ENCODE results near the gene ACAD9. TPM values are rescaled to one million over a fixed set of nuclear protein-coding genes. Genes with fewer than 3 reads are reported as not detected.

ACAD9 gene
- total and polyA plus RNA-seq, 10 of the 15 experiments (the other 5 are each of a cell fraction or from before 2014, with no cell fraction given), result 12.7 to 63.1 (median 43.7) TPM

DNA sequence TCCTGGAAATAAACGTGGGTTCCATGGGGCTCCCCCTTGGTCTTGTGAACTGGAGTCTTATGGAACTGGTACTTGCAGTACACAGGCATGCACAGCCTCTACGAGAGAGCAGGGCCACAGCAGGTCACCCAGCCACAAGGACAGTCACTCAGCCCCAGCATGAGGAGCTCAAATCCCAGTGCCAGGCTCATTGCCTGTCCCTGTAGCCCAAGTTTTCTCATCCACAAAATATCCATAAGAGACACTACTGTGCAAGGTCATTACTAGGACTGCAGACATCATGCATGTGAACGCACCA, 66.4 kb downstream of the ACAD9 start:
- ATAC-seq (no peak), DNase-seq (ENCODE audit: low read depth, low spot score) (no peak), FAIRE-seq (no peak)
- BruUV-seq (replicated peaks), result no TSS peak
- CTCF ChIA-PET, result interaction anchor here (1.8 kb wide), 1 partner anchor 24 kb away, joined by 4 read pairs; no protein-coding TSS in a partner anchor
- intact Hi-C loops (cut with micrococcal nuclease; ENCODE audit: unreplicated experiment) (no loop called here), in situ Hi-C loops (cut with MboI) (no loop called here)
- SMC1A ChIA-PET (ENCODE audit: uncharacterized antibody, unreplicated experiment), result no interaction called here
- Histone ChIP-seq H3K36me3 (ENCODE audit: control insufficient read depth in 2 of 2, insufficient read depth in 2 of 2, low read length in 1 of 2) (no peaks in the 10 kb centered on the region), H3K9me3 (replicated peaks; ENCODE audit: control insufficient read depth, insufficient read depth, low read length) (no peaks in the 10 kb centered on the region), H3K79me2 (ENCODE audit: control insufficient read depth, insufficient read depth, low read length) (no peaks in the 10 kb centered on the region), H3K4me3 (no peak overlapping the region), H2AFZ (ENCODE audit: control insufficient read depth, low read depth, low read length) (no peak overlapping the region), H3K4me2 (ENCODE audit: control insufficient read depth, insufficient read depth) (no peak overlapping the region), H3K27ac (ENCODE audit: control insufficient read depth, insufficient read depth) (no peak overlapping the region), H3K9ac (ENCODE audit: control insufficient read depth, insufficient read depth, low read length) (no peak overlapping the region), H3K4me1 (ENCODE audit: control insufficient read depth, insufficient read depth, low read length) (no peaks in the 10 kb centered on the region), H4K20me1 (ENCODE audit: control insufficient read depth, insufficient read depth) (no peaks in the 10 kb centered on the region), H3K27me3 (replicated peaks in 1 of 2; ENCODE audit: control insufficient read depth in 2 of 2, insufficient read depth in 2 of 2, low read length in 1 of 2) (no peaks in the 10 kb centered on the region; a peak in 2 of 4 replicates)
- RAD21 ChIA-PET (ENCODE audit: unreplicated experiment), result no interaction called here
- TF ChIP-seq CEBPB (IDR thresholded peaks at IDR 0.05; ENCODE audit: borderline replicate concordance in 1 of 2, low read depth in 2 of 2, low read length in 2 of 2), result no peak
- TF ChIP-seq JUNB (IDR thresholded peaks at IDR 0.05), result no peak
- no peak for TF ChIP-seq POU2F2 (IDR thresholded peaks at IDR 0.05; ENCODE audit: borderline replicate concordance, low read depth, low read length)
- TF ChIP-seq KAT2A (conservative IDR thresholded peaks at IDR 0.05; ENCODE audit: control insufficient read depth, low read depth, low read length), result no peak
- TF ChIP-seq ETV6 (conservative IDR thresholded peaks at IDR 0.05 in 1 of 2, IDR thresholded peaks at IDR 0.05 in 1 of 2; ENCODE audit: borderline replicate concordance in 1 of 2, low read depth in 1 of 2), result no peak
- TF ChIP-seq, protein P1, sequence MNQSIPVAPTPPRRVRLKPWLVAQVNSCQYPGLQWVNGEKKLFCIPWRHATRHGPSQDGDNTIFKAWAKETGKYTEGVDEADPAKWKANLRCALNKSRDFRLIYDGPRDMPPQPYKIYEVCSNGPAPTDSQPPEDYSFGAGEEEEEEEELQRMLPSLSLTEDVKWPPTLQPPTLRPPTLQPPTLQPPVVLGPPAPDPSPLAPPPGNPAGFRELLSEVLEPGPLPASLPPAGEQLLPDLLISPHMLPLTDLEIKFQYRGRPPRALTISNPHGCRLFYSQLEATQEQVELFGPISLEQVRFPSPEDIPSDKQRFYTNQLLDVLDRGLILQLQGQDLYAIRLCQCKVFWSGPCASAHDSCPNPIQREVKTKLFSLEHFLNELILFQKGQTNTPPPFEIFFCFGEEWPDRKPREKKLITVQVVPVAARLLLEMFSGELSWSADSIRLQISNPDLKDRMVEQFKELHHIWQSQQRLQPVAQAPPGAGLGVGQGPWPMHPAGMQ (IDR thresholded peaks at IDR 0.05; ENCODE audit: borderline replicate concordance), result no peak
- TF ChIP-seq SREBF2 (IDR thresholded peaks at IDR 0.05; ENCODE audit: low read length), result no peak
- no peak for TF ChIP-seq EGR1 (IDR thresholded peaks at IDR 0.05; ENCODE audit: borderline replicate concordance in 1 of 2, low read depth in 2 of 2, low read length in 2 of 2)
- TF ChIP-seq, protein P2, sequence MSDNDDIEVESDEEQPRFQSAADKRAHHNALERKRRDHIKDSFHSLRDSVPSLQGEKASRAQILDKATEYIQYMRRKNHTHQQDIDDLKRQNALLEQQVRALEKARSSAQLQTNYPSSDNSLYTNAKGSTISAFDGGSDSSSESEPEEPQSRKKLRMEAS (IDR thresholded peaks at IDR 0.05; ENCODE audit: low read depth, low read length), result no peak
- TF ChIP-seq NFXL1 (IDR thresholded peaks at IDR 0.05; ENCODE audit: borderline replicate concordance), result no peak
- no peak for TF ChIP-seq BMI1 (IDR thresholded peaks at IDR 0.05; ENCODE audit: borderline replicate concordance)
- TF ChIP-seq, protein P3, sequence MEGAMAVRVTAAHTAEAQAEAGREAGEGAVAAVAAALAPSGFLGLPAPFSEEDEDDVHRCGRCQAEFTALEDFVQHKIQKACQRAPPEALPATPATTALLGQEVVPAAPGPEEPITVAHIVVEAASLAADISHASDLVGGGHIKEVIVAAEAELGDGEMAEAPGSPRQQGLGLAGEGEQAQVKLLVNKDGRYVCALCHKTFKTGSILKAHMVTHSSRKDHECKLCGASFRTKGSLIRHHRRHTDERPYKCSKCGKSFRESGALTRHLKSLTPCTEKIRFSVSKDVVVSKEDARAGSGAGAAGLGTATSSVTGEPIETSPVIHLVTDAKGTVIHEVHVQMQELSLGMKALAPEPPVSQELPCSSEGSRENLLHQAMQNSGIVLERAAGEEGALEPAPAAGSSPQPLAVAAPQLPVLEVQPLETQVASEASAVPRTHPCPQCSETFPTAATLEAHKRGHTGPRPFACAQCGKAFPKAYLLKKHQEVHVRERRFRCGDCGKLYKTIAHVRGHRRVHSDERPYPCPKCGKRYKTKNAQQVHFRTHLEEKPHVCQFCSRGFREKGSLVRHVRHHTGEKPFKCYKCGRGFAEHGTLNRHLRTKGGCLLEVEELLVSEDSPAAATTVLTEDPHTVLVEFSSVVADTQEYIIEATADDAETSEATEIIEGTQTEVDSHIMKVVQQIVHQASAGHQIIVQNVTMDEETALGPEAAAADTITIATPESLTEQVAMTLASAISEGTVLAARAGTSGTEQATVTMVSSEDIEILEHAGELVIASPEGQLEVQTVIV (IDR thresholded peaks at IDR 0.05; ENCODE audit: borderline replicate concordance, partially characterized antibody), result no peak
- POLR2A ChIA-PET, result no interaction called here
- WGBS (ENCODE audit: insufficient coverage, insufficient replicate concordance, low lambda C conversion rate, missing lambda C conversion rate), result 52% methylated on average over 3 of the region's 3 CpGs

Measured in GM12878 (cell line).